Skin of body (tissue), 2 donors: ENCODE data around the gene C1orf210. TPM values are rescaled to one million over a fixed set of nuclear protein-coding genes. Genes with fewer than 3 reads are reported as not detected.

Source experiments
- DNase-seq: peaks from one replicate; lab custom pipeline; 2025; lab: John Stamatoyannopoulos, UW
- total RNA-seq: library from RNA; depleted of rRNA; stranded (reverse); fragments of >200 nt; gene quantifications from one replicate; pipeline ENCODE4 v1.2.3, GENCODE V29; 2014

C1orf210 gene
- total RNA-seq, 1 donor from 2014 or later: 0.99 TPM

DNA sequence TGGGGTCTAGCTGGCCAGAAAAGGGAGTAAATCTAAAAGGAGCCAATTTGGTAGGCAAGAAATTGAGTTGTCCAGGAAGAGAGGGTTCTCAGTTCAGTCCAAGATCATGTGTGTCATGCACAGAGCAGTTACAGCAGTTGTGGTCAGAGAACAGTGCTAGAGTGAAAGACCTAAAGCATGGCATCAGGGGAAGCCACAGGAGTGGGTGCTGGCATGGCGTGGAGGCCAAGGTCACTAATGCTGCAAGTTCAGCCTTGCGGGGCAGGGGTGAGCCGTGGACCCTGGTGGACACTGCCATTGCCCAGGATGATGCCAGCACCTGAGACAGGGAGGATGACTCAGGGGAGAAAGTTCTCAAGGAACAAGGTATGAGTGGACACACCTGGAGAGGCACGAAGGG lies 32.2 kb downstream of the C1orf210 start:
- no peak for DNase-seq

GRCh38 chr1:43252225-43252624 lies 33.2 kb downstream of the C1orf210 start:
- no peak for DNase-seq

GRCh38 chr1:43251024-43251423 lies 34.4 kb downstream of the C1orf210 start:
- no peak for DNase-seq

DNA sequence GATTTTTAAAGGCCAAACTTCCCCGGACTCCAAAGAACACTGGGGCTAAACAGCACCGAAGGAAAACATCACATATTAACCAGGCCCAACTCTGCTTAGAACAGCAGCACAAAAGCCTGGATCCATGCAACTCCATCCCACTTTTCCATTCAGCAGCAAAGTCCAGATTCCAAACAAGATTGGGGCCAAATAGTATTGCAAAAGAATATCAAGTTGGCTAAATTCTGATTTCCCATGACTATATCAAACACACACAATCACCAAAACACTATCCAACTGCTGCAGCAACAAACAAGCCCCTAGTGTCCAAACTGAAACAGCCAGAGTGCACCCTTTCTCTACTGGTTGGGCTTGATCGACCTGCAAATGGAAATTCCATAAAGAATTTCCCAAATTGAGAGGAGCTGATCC lies 35.0 kb downstream of the C1orf210 start:
- DNase-seq: no peak

GRCh38 chr1:43247256-43247921 lies 38.0 kb downstream of the C1orf210 start:
- DNase-seq: no peak

DNA sequence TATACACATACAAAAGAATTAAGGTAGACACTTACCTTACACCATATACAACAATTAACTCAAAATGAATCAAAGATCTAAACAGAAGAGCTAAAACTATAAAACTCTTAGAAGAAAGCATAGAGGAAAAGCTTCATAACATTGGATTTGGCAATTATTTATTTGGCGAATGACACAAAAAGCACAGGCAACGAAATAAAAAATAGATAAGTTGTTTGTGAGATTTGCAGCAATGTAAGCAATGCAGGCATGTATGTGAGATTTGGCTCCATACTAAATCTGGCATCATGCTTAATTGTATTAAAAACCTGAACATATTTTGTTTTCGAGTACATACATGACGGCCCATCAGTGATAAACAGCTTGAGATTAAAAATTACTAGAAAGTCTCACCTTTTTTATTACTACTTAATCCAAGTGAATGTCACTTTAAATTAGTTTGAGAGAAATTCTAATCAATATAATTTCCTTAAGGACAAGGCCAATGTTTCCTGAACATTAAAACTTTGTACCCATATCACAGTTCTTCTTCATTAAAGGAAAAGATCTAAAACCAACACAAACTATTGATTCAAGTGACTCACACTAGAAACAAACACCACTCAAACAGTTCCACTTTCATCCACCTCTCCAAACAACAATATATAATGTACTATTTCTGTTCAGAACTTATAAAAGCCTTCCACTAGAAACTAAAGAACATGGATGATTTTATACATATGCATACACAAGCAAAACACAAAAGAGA lies 38.7 kb downstream of the C1orf210 start:
- no peak for DNase-seq

- DNase-seq: no peak
Observed at GRCh38 chr1:43243299-43243698, 42.1 kb downstream of the C1orf210 start.

GRCh38 chr1:43241413-43241836 lies 44.0 kb downstream of the C1orf210 start:
- no peak for DNase-seq

DNA sequence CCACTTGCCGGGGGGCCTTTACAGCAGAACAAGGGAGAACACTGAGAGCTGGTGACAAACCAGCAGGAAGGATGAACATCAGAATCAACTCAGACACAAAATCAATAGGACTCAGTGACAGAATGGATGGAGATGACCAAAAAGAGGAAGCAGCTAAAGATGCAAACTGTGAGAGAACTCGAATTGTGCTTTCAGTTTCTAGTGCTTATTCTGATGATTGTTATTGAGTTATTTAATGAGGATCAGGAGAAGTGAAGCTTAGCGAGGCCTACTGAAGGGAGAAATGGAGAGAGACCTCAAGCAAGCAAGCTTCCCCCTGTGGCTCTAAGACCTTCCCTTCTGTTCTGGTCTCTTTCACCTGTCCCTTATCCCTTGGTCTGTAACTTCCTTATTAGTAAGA lies 45.9 kb downstream of the C1orf210 start:
- no peak for DNase-seq

DNA sequence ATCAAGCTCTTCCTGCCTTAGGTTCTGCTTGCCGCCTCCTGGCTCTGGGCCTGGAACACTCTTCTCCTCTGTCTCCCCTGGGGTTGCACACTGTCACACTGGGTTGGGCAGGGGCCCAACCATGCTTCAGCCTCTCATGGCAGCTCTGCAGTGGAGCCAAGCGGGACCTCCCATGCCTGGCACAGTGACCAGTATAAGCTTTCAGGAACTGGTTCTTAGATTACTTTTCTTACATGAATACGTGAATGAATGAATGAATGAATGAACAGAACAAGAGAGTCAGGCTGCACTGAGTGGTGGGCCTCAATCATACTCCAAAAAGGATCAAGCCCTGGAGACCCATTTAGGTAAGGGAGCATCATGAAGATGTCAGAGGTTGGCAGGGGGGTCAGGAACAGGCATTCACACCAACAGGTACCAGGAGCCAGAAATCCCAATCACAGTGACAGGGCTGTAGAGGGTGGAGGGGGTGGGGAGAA lies 46.4 kb downstream of the C1orf210 start:
- DNase-seq: no peak

DNA sequence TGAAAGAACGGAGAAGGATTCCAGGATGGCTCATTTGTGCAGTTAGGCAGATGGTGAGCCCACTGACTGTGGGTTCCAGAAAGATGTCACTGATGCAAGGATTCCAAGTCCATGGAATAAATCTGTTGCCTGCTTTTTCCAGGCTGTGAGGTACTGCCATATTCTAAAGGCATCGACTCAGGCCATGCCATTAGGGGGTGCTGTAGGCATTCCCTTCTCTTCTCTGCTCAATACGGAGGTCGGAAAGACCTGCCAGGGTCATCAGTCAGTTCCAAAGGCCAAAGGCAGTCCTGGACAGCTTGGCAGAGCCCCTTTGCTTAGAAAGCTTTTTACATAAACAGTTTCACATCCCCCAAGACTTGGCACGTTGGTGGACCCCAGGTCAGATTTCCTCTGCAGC lies 47.3 kb downstream of the C1orf210 start:
- no peak for DNase-seq

DNA sequence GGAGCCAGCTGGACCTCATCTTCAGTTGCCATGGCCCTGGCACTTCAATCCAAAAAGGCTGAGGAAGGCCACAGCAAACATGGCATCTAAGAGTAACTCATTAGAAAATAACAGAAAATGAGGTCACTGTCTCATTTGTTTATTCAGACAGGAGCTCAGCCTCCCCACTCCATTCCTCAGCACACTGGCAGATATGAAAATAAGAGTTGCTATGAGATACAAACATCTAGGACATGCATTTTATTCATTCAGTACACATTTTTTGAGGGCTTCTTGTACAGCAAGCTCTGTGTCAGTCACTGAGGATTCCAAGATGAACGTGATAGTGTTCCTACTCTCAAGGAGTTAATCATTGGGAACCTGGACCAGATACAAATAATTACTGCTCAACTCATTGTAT lies 48.3 kb downstream of the C1orf210 start:
- no peak for DNase-seq

DNA sequence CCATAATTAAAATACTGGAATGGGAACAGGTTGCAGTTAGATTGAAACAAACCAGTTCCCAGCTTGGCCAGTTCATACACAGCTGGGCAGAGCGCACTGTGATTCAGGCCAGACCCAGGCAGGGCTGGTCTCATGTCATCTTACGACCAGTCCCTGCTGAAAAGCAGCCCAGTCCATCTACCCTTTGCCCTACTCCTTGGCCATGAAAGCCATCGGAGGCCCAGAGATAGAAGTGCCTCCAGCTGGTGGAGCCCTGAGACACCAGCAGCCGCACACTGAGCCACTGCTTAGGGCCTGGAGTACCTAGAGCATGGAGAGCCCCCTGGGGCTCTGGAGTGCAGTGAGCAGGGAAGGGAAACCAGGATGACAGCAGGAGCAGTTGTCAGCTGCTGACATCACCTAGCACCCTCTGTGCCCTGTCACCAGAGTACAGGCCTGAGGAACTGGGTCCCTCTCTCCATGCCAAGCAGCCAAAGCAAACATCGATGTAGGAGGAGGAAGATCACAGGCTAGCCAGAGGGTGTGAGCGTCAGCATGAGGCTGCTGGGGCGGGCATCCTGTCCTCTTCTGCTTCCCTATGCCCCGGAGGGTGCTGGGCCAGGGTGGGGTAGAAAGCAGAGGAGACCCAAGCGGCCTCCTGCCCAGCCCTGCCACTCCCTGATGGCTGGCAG lies 49.8 kb downstream of the C1orf210 start:
- no peak for DNase-seq

- no peak for DNase-seq
Observed at GRCh38 chr1:43235040-43235439, 50.3 kb downstream of the C1orf210 start.

GRCh38 chr1:43234267-43234666 lies 51.1 kb downstream of the C1orf210 start:
- no peak for DNase-seq

DNA sequence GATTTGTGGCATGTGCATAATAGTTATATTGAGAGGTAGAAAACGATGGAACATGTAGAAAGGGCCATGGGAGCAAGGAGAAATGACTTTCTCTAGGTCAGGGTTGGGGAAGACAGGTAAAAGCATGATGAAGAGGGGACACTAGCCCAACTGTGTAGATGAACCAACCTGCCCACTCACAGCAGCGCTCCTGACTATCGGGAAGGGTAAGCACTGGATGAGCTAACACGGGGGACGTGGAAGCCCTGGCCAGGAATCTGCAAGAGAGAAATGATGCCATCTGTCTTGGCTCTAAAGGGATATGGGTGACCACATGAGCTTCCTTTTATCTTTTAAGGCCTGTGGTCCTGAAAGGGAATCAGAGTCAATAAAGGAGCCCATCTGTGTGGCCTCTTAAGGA lies 51.8 kb downstream of the C1orf210 start:
- no peak for DNase-seq

- no peak for DNase-seq
Observed at GRCh38 chr1:43232482-43232881, 52.9 kb downstream of the C1orf210 start.

GRCh38 chr1:43232074-43232473 lies 53.3 kb downstream of the C1orf210 start:
- no peak for DNase-seq
